ENCODE measurements around the gene SEMA5B.

DNA sequence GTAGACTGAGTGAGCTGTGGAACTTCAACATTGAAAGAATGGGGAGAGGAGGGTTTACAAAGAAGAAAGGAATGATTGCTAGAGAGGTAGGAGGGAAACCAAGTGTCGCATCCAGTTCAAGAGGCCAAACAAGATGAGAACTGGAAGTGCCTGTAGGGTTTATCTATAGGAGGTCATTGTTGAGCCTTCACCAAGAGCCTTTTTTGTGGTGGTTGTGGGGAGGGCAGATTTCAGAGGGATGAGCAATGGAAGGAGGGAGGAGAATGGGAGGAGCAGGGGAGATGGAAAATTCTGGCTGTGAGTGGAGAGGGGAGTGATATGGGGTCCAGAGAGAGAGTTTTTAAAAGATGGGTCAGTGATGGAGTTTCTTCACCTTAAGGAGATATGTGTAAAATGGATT, 47.8 kb upstream of the SEMA5B start:
- TF ChIP-seq, protein P1, sequence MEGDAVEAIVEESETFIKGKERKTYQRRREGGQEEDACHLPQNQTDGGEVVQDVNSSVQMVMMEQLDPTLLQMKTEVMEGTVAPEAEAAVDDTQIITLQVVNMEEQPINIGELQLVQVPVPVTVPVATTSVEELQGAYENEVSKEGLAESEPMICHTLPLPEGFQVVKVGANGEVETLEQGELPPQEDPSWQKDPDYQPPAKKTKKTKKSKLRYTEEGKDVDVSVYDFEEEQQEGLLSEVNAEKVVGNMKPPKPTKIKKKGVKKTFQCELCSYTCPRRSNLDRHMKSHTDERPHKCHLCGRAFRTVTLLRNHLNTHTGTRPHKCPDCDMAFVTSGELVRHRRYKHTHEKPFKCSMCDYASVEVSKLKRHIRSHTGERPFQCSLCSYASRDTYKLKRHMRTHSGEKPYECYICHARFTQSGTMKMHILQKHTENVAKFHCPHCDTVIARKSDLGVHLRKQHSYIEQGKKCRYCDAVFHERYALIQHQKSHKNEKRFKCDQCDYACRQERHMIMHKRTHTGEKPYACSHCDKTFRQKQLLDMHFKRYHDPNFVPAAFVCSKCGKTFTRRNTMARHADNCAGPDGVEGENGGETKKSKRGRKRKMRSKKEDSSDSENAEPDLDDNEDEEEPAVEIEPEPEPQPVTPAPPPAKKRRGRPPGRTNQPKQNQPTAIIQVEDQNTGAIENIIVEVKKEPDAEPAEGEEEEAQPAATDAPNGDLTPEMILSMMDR (IDR thresholded peaks at IDR 0.05; ENCODE audit: insufficient read depth, low read length, poor library complexity, severe bottlenecking), result no peak
- TF ChIP-seq EZH2phosphoT487 (conservative IDR thresholded peaks at IDR 0.05; ENCODE audit: low read length), result no peak
